HepG2 (cell line): ENCODE measurements around the gene GRIN2D. TPM values are rescaled to one million over a fixed set of nuclear protein-coding genes. Genes with fewer than 3 reads are reported as not detected.

ENCODE experiments used
- CBX2 ChIP-seq, 2 experiments: fragments of 200-600 bp in 1 of 2; sonication (generic); formaldehyde crosslinking in 1 of 2; IDR thresholded peaks; 2 replicates each; pipeline versions ENCODE4 v1.7.0 to v1.8.1; 2018 to 2022; ENCODE audit warnings: low read depth in 2 of 2, low read length in 1 of 2, mild to moderate bottlenecking in 1 of 2, missing genetic modification reagents in 1 of 2
- CENPX ChIP-seq: sonication (generic); formaldehyde crosslinking; IDR thresholded peaks from 2 replicates; pipeline ENCODE4 v1.9.0; 2021; ENCODE audit warnings: mild to moderate bottlenecking, missing genetic modification reagents, moderate library complexity
- HMG20B ChIP-seq: conservative IDR thresholded peaks from 2 replicates; pipeline ENCODE4 v1.6.1; 2016; ENCODE audit warnings: missing genetic modification reagents, missing compliant biosample characterization
- NFIB ChIP-seq: sonication (generic); formaldehyde crosslinking; IDR thresholded peaks from 2 replicates; pipeline ENCODE4 v1.9.0; 2021; ENCODE audit warnings: missing genetic modification reagents, mild to moderate bottlenecking, borderline replicate concordance
- NFYC ChIP-seq: IDR thresholded peaks from 2 replicates; pipeline ENCODE4 v1.6.1; 2016; ENCODE audit warnings: missing genetic modification reagents, missing compliant biosample characterization
- POLR2G ChIP-seq: fragments of 200-400 bp; formaldehyde crosslinking; IDR thresholded peaks from 2 replicates; pipeline ENCODE4 v1.6.1; 2018; ENCODE audit warnings: mild to moderate bottlenecking, low read depth, low read length, moderate library complexity
- RFXANK ChIP-seq: IDR thresholded peaks from 2 replicates; pipeline ENCODE4 v1.6.1; 2016
- SALL2 ChIP-seq: sonication (generic); formaldehyde crosslinking; IDR thresholded peaks from 2 replicates; pipeline ENCODE4 v1.8.1; 2023; ENCODE audit warnings: mild to moderate bottlenecking, missing genetic modification reagents, inconsistent platforms
- SSRP1 ChIP-seq: IDR thresholded peaks from 2 replicates; pipeline ENCODE4 v1.6.1; 2016; ENCODE audit warnings: control low read depth
- SYNCRIP ChIP-seq: fragments of 200-400 bp; formaldehyde crosslinking; IDR thresholded peaks from 2 replicates; pipeline ENCODE4 v1.6.1; 2018; ENCODE audit warnings: mild to moderate bottlenecking, low read depth, low read length; ENCODE audit not compliant: insufficient read depth
- ZFP36L1 ChIP-seq: sonication (generic); formaldehyde crosslinking; IDR thresholded peaks from 2 replicates; pipeline ENCODE4 v1.8.0; 2022; ENCODE audit warnings: mild to moderate bottlenecking, missing genetic modification reagents, moderate library complexity
- ZNF343 ChIP-seq: sonication (generic); formaldehyde crosslinking; IDR thresholded peaks from 2 replicates; pipeline ENCODE4 v1.4.0; 2020; ENCODE audit warnings: mild to moderate bottlenecking, missing genetic modification reagents
- ZNF644 ChIP-seq: IDR thresholded peaks from 2 replicates; pipeline ENCODE4 v1.6.1; 2016; ENCODE audit warnings: low read depth
- ZSCAN22 ChIP-seq: sonication (generic); formaldehyde crosslinking; IDR thresholded peaks from 2 replicates; pipeline ENCODE4 v1.4.0; 2020; ENCODE audit warnings: mild to moderate bottlenecking, missing genetic modification reagents
- polyA plus RNA-seq, 8 experiments: library from polyadenylated mRNA; depleted of rRNA in 3 of 8; stranded (reverse) in 7 of 8; unstranded in 1 of 8; fragments of >200 nt; fragmentation: Illumina TruSeq in 4 of 8; extraction: Trizol in 4 of 8; gene quantifications; 2 replicates each; pipeline versions ENCODE4 v1.2.1 to v1.2.3, GENCODE V29; 2011 to 2016; ENCODE audit warnings: low read depth in 4 of 8, missing spikeins in 1 of 8, mixed read lengths in 1 of 8; ENCODE audit not compliant: insufficient read depth in 1 of 8
- total RNA-seq, 5 experiments: library from RNA; depleted of rRNA; stranded (reverse); fragments of >200 nt; fragmentation: Illumina TruSeq; extraction: Trizol; gene quantifications; 2 replicates each; pipeline ENCODE4 v1.2.3, GENCODE V29; 2016; ENCODE audit warnings: low read depth in 1 of 5
- TF ChIP-seq, protein P1 (sequence below): sonication (generic); formaldehyde crosslinking; IDR thresholded peaks from 2 replicates; pipeline ENCODE4 v1.8.0; 2022; ENCODE audit warnings: mild to moderate bottlenecking, missing genetic modification reagents; ENCODE audit not compliant: insufficient replicate concordance
- TF ChIP-seq, protein P2 (sequence below): sonication (generic); formaldehyde crosslinking; IDR thresholded peaks from 2 replicates; pipeline ENCODE4 v1.4.0; 2020; ENCODE audit warnings: missing genetic modification reagents
- TF ChIP-seq, protein P3 (sequence below): sonication (generic); formaldehyde crosslinking; IDR thresholded peaks from 2 replicates; pipeline ENCODE4 v1.5.1; 2020; ENCODE audit warnings: missing genetic modification reagents, mild to moderate bottlenecking, borderline replicate concordance
- TF ChIP-seq, protein P4 (sequence below): sonication (generic); formaldehyde crosslinking; IDR thresholded peaks from 2 replicates; pipeline ENCODE4 v1.4.0; 2020; ENCODE audit warnings: mild to moderate bottlenecking, missing genetic modification reagents
- TF ChIP-seq, protein P5 (sequence below): sonication (generic); formaldehyde crosslinking; IDR thresholded peaks from 2 replicates; pipeline ENCODE4 v1.8.0; 2022; ENCODE audit warnings: missing genetic modification reagents, mild to moderate bottlenecking, borderline replicate concordance

The GRIN2D gene
- total and polyA plus RNA-seq, 2 of the 13 experiments (the other 11 are each of a cell fraction or from before 2014, with no cell fraction given) = 0.02 to 0.13 TPM

DNA sequence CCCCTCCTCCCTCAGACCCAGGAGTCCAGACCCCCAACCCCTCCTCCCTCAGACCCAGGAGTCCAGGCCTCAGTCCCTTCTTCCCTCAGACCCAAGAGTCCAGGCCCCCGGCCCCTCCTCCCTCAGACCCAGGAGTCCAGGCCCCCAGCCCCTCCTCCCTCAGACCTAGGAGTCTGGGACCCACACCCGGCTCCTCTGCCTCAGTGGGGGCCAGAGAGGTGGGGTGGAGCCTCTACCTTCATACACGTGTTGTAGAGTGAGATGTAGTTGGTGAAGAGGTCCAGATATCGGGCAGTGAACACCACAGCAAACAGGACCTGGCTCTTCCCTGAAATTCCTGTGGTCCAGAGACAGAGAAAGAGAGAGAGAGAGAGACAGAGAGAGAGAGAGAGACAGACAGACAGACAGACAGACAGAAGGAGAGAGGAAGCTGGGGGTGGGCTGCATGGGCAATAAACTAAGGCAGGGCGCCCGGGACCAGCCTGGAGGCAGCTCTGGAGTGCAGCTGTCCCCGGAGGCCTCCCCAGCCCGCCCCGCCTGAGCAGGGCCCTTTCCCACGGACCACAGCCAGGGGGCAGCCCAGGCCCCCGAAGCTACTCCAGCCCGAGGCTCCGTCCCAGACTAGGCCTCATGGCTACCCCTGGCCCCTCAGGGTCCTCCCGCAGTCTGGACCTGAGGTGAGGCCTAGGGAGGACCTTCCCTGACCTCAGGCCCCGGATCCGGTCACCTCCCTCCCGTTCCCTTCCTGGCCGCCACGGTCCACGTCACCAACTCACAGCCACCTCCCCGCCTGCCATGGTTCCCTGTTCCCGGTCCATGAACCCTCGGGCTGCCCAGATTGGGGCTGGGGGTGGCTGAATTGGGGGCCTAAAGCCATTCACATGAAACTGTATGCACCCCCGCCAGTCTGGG, 3.0 kb upstream of the GRIN2D start (continued):
- TF ChIP-seq, protein P1, sequence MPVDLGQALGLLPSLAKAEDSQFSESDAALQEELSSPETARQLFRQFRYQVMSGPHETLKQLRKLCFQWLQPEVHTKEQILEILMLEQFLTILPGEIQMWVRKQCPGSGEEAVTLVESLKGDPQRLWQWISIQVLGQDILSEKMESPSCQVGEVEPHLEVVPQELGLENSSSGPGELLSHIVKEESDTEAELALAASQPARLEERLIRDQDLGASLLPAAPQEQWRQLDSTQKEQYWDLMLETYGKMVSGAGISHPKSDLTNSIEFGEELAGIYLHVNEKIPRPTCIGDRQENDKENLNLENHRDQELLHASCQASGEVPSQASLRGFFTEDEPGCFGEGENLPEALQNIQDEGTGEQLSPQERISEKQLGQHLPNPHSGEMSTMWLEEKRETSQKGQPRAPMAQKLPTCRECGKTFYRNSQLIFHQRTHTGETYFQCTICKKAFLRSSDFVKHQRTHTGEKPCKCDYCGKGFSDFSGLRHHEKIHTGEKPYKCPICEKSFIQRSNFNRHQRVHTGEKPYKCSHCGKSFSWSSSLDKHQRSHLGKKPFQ = peak; percentile 25
- TF ChIP-seq ZFP36L1 (CRISPR knock-in tag) = no peak
- TF ChIP-seq ZNF644 (CRISPR knock-in tag) = no peak
- TF ChIP-seq SALL2 (CRISPR knock-in tag) = no peak; the same call in 1 of the 2 replicates
- TF ChIP-seq HMG20B (CRISPR knock-in tag) = no peak
- TF ChIP-seq CENPX (CRISPR knock-in tag) = no peak
- TF ChIP-seq ZSCAN22 (CRISPR knock-in tag) = peak; percentile 96
- TF ChIP-seq, protein P2, sequence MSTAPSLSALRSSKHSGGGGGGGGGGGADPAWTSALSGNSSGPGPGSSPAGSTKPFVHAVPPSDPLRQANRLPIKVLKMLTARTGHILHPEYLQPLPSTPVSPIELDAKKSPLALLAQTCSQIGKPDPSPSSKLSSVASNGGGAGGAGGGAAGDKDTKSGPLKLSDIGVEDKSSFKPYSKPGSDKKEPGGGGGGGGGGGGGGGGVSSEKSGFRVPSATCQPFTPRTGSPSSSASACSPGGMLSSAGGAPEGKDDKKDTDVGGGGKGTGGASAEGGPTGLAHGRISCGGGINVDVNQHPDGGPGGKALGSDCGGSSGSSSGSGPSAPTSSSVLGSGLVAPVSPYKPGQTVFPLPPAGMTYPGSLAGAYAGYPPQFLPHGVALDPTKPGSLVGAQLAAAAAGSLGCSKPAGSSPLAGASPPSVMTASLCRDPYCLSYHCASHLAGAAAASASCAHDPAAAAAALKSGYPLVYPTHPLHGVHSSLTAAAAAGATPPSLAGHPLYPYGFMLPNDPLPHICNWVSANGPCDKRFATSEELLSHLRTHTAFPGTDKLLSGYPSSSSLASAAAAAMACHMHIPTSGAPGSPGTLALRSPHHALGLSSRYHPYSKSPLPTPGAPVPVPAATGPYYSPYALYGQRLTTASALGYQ = 0 out of 2 replicates have a peak, but pooled peaks have one; percentile 36
- no peak for TF ChIP-seq CBX2 (IDR thresholded peaks at IDR 0.05; ENCODE audit: low read depth, low read length)
- TF ChIP-seq CBX2 (CRISPR knock-in tag; IDR thresholded peaks at IDR 0.05; ENCODE audit: low read depth) = no peak
- no peak for TF ChIP-seq SYNCRIP
- no peak for TF ChIP-seq RFXANK (CRISPR knock-in tag)
- TF ChIP-seq ZNF343 (CRISPR knock-in tag) = peak; percentile 67; the same call in 1 of the 2 replicates
- TF ChIP-seq, protein P3, sequence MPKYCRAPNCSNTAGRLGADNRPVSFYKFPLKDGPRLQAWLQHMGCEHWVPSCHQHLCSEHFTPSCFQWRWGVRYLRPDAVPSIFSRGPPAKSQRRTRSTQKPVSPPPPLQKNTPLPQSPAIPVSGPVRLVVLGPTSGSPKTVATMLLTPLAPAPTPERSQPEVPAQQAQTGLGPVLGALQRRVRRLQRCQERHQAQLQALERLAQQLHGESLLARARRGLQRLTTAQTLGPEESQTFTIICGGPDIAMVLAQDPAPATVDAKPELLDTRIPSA = no peak
- no peak; the same call in 1 of the 2 replicates for TF ChIP-seq POLR2G
- no peak for TF ChIP-seq NFIB
- TF ChIP-seq, protein P4, sequence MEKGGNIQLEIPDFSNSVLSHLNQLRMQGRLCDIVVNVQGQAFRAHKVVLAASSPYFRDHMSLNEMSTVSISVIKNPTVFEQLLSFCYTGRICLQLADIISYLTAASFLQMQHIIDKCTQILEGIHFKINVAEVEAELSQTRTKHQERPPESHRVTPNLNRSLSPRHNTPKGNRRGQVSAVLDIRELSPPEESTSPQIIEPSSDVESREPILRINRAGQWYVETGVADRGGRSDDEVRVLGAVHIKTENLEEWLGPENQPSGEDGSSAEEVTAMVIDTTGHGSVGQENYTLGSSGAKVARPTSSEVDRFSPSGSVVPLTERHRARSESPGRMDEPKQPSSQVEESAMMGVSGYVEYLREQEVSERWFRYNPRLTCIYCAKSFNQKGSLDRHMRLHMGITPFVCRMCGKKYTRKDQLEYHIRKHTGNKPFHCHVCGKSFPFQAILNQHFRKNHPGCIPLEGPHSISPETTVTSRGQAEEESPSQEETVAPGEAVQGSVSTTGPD (CRISPR knock-in tag) = no peak
- TF ChIP-seq NFYC (CRISPR knock-in tag) = no peak
- TF ChIP-seq SSRP1 (CRISPR knock-in tag) = no peak
- TF ChIP-seq, protein P5, sequence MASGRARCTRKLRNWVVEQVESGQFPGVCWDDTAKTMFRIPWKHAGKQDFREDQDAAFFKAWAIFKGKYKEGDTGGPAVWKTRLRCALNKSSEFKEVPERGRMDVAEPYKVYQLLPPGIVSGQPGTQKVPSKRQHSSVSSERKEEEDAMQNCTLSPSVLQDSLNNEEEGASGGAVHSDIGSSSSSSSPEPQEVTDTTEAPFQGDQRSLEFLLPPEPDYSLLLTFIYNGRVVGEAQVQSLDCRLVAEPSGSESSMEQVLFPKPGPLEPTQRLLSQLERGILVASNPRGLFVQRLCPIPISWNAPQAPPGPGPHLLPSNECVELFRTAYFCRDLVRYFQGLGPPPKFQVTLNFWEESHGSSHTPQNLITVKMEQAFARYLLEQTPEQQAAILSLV (CRISPR knock-in tag) = peak; percentile 67; the same call in 1 of the 2 replicates
